WTC11 (cell line): ENCODE data around the gene AQP5. TPM values are rescaled to one million over a fixed set of nuclear protein-coding genes. Genes with fewer than 3 reads are reported as not detected.

Source experiments
- ATAC-seq: fragments of 200-7000 bp; cut with Tn5 transposase; 2 replicates; pipeline ENCODE4 v1.10.0; 2021; ENCODE audit warnings: mild to moderate bottlenecking, moderate library complexity
- CTCF ChIA-PET: fragments of 300-600 bp; sonication (Branson Sonifier 250); formaldehyde crosslinking; loops from one replicate; lab custom pipeline; 2021; ENCODE audit warnings: antibody characterized with exemption; lab: Charles Lee
- POLR2A ChIA-PET: fragments of 350-600 bp; sonication (Branson Sonifier 250); formaldehyde crosslinking; loops from one replicate; lab custom pipeline; 2021; ENCODE audit warnings: antibody characterized with exemption; lab: Charles Lee
- DNase-seq: peaks from one replicate; pipeline ENCODE4 v3.0.0; 2021; ENCODE audit warnings: low spot score
- H3K27ac Mint-ChIP-seq: 2 replicates; pipeline ENCODE4 v1.8.0; 2021; ENCODE audit warnings: mixed read lengths
- H3K27me3 Mint-ChIP-seq: 2 replicates; pipeline ENCODE4 v1.8.0; 2021; ENCODE audit warnings: low read depth, mild to moderate bottlenecking, moderate library complexity, mixed read lengths
- H3K36me3 Mint-ChIP-seq: 2 replicates; pipeline ENCODE4 v1.8.0; 2021; ENCODE audit warnings: mixed read lengths
- H3K4me1 Mint-ChIP-seq: 2 replicates; pipeline ENCODE4 v1.8.0; 2022; ENCODE audit warnings: mixed read lengths
- H3K4me3 Mint-ChIP-seq: 2 replicates; pipeline ENCODE4 v1.8.0; 2021; ENCODE audit warnings: mild to moderate bottlenecking, moderate library complexity, mixed read lengths
- H3K9me3 Mint-ChIP-seq: 2 replicates; pipeline ENCODE4 v1.8.0; 2021; ENCODE audit warnings: mixed read lengths
- ATF1 ChIP-seq: sonication (generic); formaldehyde crosslinking; IDR thresholded peaks from 2 replicates; pipeline ENCODE4 v1.8.1; 2023; ENCODE audit warnings: mild to moderate bottlenecking, moderate library complexity, missing genetic modification reagents
- E2F4 ChIP-seq: sonication (generic); formaldehyde crosslinking; IDR thresholded peaks from 2 replicates; pipeline ENCODE4 v1.8.1; 2022; ENCODE audit warnings: low read depth, mild to moderate bottlenecking, moderate library complexity, missing genetic modification reagents, borderline replicate concordance
- FOXK1 ChIP-seq: sonication (generic); formaldehyde crosslinking; IDR thresholded peaks from 2 replicates; pipeline ENCODE4 v1.8.0; 2022; ENCODE audit warnings: mild to moderate bottlenecking, moderate library complexity, missing genetic modification reagents
- GABPB1 ChIP-seq: sonication (generic); formaldehyde crosslinking; IDR thresholded peaks from 2 replicates; pipeline ENCODE4 v1.8.1; 2023; ENCODE audit warnings: mild to moderate bottlenecking, missing genetic modification reagents
- MYBL2 ChIP-seq: sonication (generic); formaldehyde crosslinking; IDR thresholded peaks from 2 replicates; pipeline ENCODE4 v1.8.1; 2023; ENCODE audit warnings: mild to moderate bottlenecking, moderate library complexity, missing genetic modification reagents
- NR3C1 ChIP-seq: sonication (generic); formaldehyde crosslinking; conservative IDR thresholded peaks from 2 replicates; pipeline ENCODE4 v1.8.1; 2023; ENCODE audit warnings: low read depth, mild to moderate bottlenecking, missing genetic modification reagents
- RORB ChIP-seq: fragments of 250-450 bp; sonication (Bioruptor Pico); IDR thresholded peaks from 2 replicates; pipeline ENCODE4 v1.9.0; 2021; ENCODE audit warnings: mild to moderate bottlenecking
- SMAD4 ChIP-seq: sonication (generic); formaldehyde crosslinking; IDR thresholded peaks from 2 replicates; pipeline ENCODE4 v1.8.0; 2022; ENCODE audit warnings: mild to moderate bottlenecking, missing genetic modification reagents
- TEAD1 ChIP-seq: sonication (generic); formaldehyde crosslinking; IDR thresholded peaks from 2 replicates; pipeline ENCODE4 v1.8.0; 2022; ENCODE audit warnings: mild to moderate bottlenecking, missing genetic modification reagents
- ZBTB43 ChIP-seq: sonication (generic); formaldehyde crosslinking; IDR thresholded peaks from 2 replicates; pipeline ENCODE4 v1.8.1; 2023; ENCODE audit warnings: mild to moderate bottlenecking, missing genetic modification reagents
- ZNF219 ChIP-seq: sonication (generic); formaldehyde crosslinking; IDR thresholded peaks from 2 replicates; pipeline ENCODE4 v1.8.0; 2023; ENCODE audit warnings: missing genetic modification reagents, mild to moderate bottlenecking, borderline replicate concordance
- ZNF281 ChIP-seq: sonication (generic); formaldehyde crosslinking; IDR thresholded peaks from 2 replicates; pipeline ENCODE4 v1.8.0; 2023; ENCODE audit warnings: mild to moderate bottlenecking, missing genetic modification reagents
- ZSCAN18 ChIP-seq: fragments of 250-450 bp; sonication (Bioruptor Pico); IDR thresholded peaks from 2 replicates; pipeline ENCODE4 v2.1.2; 2022; ENCODE audit warnings: mild to moderate bottlenecking, moderate library complexity
- total RNA-seq: library from RNA; stranded (reverse); gene quantifications from 3 replicates; pipeline ENCODE4 v1.2.3, GENCODE V29; 2021
- TF ChIP-seq, protein P1 (sequence below): sonication (generic); formaldehyde crosslinking; IDR thresholded peaks from 2 replicates; pipeline ENCODE4 v1.8.1; 2023; ENCODE audit warnings: mild to moderate bottlenecking, moderate library complexity, missing genetic modification reagents

AQP5 gene
- total RNA-seq, 1 experiment from 2014 or later = 2.8 TPM

- no peak for TF ChIP-seq MYBL2 (CRISPR knock-in tag)
- TF ChIP-seq ZSCAN18 (CRISPR knock-in tag) = no peak
- TF ChIP-seq, protein P1, sequence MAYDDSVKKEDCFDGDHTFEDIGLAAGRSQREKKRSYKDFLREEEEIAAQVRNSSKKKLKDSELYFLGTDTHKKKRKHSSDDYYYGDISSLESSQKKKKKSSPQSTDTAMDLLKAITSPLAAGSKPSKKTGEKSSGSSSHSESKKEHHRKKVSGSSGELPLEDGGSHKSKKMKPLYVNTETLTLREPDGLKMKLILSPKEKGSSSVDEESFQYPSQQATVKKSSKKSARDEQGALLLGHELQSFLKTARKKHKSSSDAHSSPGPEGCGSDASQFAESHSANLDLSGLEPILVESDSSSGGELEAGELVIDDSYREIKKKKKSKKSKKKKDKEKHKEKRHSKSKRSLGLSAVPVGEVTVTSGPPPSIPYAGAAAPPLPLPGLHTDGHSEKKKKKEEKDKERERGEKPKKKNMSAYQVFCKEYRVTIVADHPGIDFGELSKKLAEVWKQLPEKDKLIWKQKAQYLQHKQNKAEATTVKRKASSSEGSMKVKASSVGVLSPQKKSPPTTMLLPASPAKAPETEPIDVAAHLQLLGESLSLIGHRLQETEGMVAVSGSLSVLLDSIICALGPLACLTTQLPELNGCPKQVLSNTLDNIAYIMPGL = no peak
- TF ChIP-seq ZNF219 (CRISPR knock-in tag) = no peak
- no peak for TF ChIP-seq ZNF281 (CRISPR knock-in tag)
- TF ChIP-seq RORB (CRISPR knock-in tag) = no peak
- TF ChIP-seq TEAD1 (CRISPR knock-in tag) = no peak
- TF ChIP-seq NR3C1 = no peak
- no peak for TF ChIP-seq E2F4 (CRISPR knock-in tag)
- TF ChIP-seq GABPB1 (CRISPR knock-in tag) = no peak
- no peak for TF ChIP-seq ATF1 (CRISPR knock-in tag)
- POLR2A ChIA-PET = no interaction called here
- DNase-seq = no peak
- Mint-ChIP-seq H3K27ac (no peak overlapping the region), H3K9me3 (no peaks in the 10 kb centered on the region), H3K36me3 (no peaks in the 10 kb centered on the region), H3K4me3 (no peak overlapping the region), H3K27me3 (no peaks in the 10 kb centered on the region; the same call in 1 of the 2 replicates), H3K4me1 (peaks cover 3% of the 10 kb centered on the region; the same call in 1 of the 2 replicates)
- CTCF ChIA-PET = interaction anchor here (0.9 to 3.3 kb wide), 2 partner anchors 14 to 19 kb away, joined by 3 to 21 read pairs; partner anchors contain the start of gene AQP2
- no peak for ATAC-seq
Measured at GRCh38 chr12:49932023-49932422, 29.6 kb upstream of the AQP5 start.

DNA sequence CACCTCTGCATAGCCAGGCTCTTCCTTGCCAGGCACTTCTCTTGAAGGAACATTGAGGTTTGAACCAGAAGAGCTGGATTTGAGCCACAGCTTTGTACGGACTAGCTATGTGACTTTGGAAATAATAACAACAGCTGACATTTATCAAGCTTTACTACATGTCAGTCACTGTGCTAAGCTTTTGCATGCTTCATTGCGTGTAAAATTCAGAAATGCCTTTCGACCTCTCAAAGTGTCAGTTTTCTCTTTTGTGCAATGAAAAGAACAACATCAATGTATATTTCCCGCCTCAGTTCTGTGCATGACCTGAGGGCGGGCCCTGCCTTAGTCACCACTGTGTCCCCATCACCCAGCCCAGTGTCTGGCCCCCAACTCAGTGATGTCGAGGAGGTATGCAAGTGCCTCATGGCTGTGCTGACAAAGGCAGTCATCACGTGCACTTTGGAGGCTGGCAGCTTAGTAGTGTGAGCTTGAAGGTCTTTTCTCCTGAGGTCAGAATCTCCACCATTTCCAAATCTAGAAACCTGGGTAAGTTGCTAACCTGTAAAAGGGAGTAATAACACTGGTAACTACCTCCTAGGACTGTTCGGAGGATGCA, 29.0 kb upstream of the AQP5 start:
- ATAC-seq (no peak), DNase-seq (no peak)
- no peak for TF ChIP-seq NR3C1
- no peak for TF ChIP-seq SMAD4 (CRISPR knock-in tag)
- no peak for TF ChIP-seq FOXK1 (CRISPR knock-in tag)
- TF ChIP-seq ZNF219 (CRISPR knock-in tag) = no peak
- TF ChIP-seq ZBTB43 = no peak
- Mint-ChIP-seq H3K27ac (no peak overlapping the region), H3K4me1 (peaks cover 3% of the 10 kb centered on the region; the same call in 1 of the 2 replicates), H3K36me3 (no peaks in the 10 kb centered on the region), H3K9me3 (no peaks in the 10 kb centered on the region), H3K27me3 (no peaks in the 10 kb centered on the region; the same call in 1 of the 2 replicates), H3K4me3 (no peak overlapping the region)
- ChIA-PET CTCF (interaction anchor here (1.9 to 3.3 kb wide), 2 partner anchors 13 to 35 kb away, joined by 7 to 21 read pairs; no protein-coding TSS in a partner anchor), POLR2A (interaction anchor here (1.7 kb wide), 1 partner anchor 13 kb away, joined by 4 read pairs; no protein-coding TSS in a partner anchor)
